GM21381 (cell line): Measurements from ENCODE around the gene PRAC2.

ENCODE experiments used
- ATAC-seq: cut with Tn5 transposase; IDR thresholded peaks from one replicate; pipeline ENCODE4 v1.9.1; 2021; ENCODE audit warnings: mild to moderate bottlenecking, moderate library complexity; ENCODE audit not compliant: unreplicated experiment

PRAC2 gene

GRCh38 chr17:48753794-48754499 is 31.0 kb downstream of the PRAC2 start:
- ATAC-seq = no peak

- ATAC-seq = no peak
Observed at GRCh38 chr17:48754500-48755261, 31.7 kb downstream of the PRAC2 start.

GRCh38 chr17:48755356-48755755 is 32.4 kb downstream of the PRAC2 start:
- no peak for ATAC-seq

- no peak for ATAC-seq
Observed at GRCh38 chr17:48756830-48757251, 33.9 kb downstream of the PRAC2 start.

- ATAC-seq = no peak
Observed at GRCh38 chr17:48757524-48757961, 34.6 kb downstream of the PRAC2 start.

- ATAC-seq = no peak
Observed at GRCh38 chr17:48759288-48759687, 36.3 kb downstream of the PRAC2 start.

DNA sequence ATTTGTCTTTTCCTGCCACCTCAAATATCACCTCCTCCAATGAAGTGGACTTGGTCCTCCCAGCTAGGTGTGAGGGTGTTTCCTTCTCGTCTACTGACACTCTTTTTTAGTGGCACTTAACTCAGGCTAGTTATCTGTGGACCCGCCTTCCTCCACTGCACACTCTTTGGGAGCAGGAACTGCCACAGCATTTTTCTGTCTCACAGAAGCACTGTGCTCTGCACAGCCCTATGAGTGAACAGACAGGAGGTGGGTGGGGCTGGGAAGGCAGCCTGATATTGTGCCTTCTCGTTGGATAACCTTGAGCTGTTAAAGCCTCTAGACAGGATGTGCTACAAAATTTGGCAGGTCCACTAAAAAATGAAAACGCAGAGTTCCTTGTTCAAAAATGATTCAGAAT is 37.4 kb downstream of the PRAC2 start:
- no peak for ATAC-seq

- ATAC-seq = no peak
Observed at GRCh38 chr17:48761114-48761513, 38.1 kb downstream of the PRAC2 start.

GRCh38 chr17:48767263-48767774 is 44.3 kb downstream of the PRAC2 start:
- no peak for ATAC-seq

GRCh38 chr17:48769009-48769675 is 46.2 kb downstream of the PRAC2 start:
- ATAC-seq = no peak

GRCh38 chr17:48770954-48771353 is 48.0 kb downstream of the PRAC2 start:
- ATAC-seq = no peak

DNA sequence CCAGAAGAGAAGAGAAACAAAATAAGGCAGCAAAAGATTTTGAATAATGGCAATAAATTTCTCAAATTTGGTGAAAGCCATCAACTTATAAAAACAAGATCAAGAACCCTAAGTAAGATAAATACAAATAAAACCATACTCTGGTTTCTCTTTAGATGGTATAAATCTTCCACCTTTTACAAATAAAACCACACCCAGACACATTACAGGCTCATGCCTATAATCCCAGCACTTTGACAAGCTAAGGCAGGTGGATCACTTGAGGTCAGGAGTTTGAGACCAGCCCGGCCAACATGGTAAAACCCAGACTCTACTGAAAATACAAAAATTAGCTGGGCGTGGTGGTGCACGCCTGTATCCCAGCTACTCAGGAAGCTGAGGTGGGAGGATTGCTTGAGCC is 50.3 kb downstream of the PRAC2 start:
- ATAC-seq = no peak
